GM12892 (cell line): ENCODE data around the gene ATP13A3.

Source experiments
- POLR2A ChIP-seq: IDR thresholded peaks from 2 replicates; pipeline ENCODE4 v1.6.1; 2011; ENCODE audit warnings: low read depth, low read length, control low read depth
- POLR2AphosphoS5 ChIP-seq: IDR thresholded peaks from 2 replicates; pipeline ENCODE4 v1.6.1; 2011; ENCODE audit warnings: low read depth, low read length, control low read depth
- TAF1 ChIP-seq: IDR thresholded peaks from 2 replicates; pipeline ENCODE4 v1.6.1; 2011; ENCODE audit warnings: low read depth, mild to moderate bottlenecking, control low read depth, low read length, borderline replicate concordance

DNA sequence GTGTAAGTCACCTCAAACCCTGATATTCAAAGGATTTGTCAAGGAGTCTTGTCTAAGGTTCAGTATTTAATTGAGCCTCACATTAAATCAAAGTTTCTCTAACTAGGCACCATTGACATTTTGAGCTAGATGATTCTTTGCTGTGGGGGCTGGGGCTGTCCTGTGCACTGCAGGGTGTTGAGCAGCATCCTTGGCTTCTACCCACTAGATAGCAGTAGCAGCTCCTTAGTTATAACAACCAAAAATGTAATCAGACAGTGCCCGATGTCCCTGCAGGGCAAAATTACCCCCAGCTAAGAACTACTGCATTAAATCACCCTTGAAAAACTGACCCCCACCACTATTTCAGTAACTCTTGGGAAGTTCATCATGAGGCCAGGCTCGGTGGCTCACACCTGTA, 17.3 kb upstream of the ATP13A3 start:
- TF ChIP-seq TAF1: no peak
- no peak for TF ChIP-seq POLR2A
- TF ChIP-seq POLR2AphosphoS5: no peak
